Panc1 (cell line): ENCODE results near the gene RPL19. TPM values are rescaled to one million over a fixed set of nuclear protein-coding genes. Genes with fewer than 3 reads are reported as not detected.

ENCODE experiments used
- ATAC-seq: fragments of 200-7000 bp; cut with Tn5 transposase; 2 replicates; pipeline ENCODE4 v1.9.1; 2020; ENCODE audit warnings: mild to moderate bottlenecking, moderate library complexity
- BruUV-seq: library from RNA; stranded (reverse); fragments of 400-500 nt; replicated peaks from 2 replicates; lab custom pipeline; 2021; lab: Mats Ljungman, UMichigan
- CTCF ChIA-PET: fragments of 300-600 bp; sonication (Branson Sonifier 250); formaldehyde crosslinking; loops from one replicate; lab custom pipeline; 2022; ENCODE audit warnings: antibody characterized with exemption; lab: Charles Lee
- POLR2A ChIA-PET: fragments of 300-600 bp; sonication (Branson Sonifier 250); formaldehyde crosslinking; loops from one replicate; lab custom pipeline; 2022; ENCODE audit warnings: antibody characterized with exemption; lab: Charles Lee
- DNase-seq: peaks from one replicate; pipeline ENCODE4 v3.0.0-alpha.2; 2010; ENCODE audit warnings: low read depth, low spot score
- H3K27ac ChIP-seq: 2 replicates; pipeline ENCODE4 v1.5.1; 2011; ENCODE audit warnings: mild to moderate bottlenecking, low read length, inconsistent platforms
- H3K27me3 ChIP-seq: fragments of 200-500 bp; sonication (Bioruptor generic); 2 replicates; pipeline ENCODE4 v1.6.0; 2014; ENCODE audit warnings: low read length, inconsistent platforms; ENCODE audit not compliant: control insufficient read depth, insufficient read depth
- H3K36me3 ChIP-seq: fragments of 200-500 bp; sonication (Bioruptor generic); 2 replicates; pipeline ENCODE4 v1.5.1; 2014; ENCODE audit warnings: inconsistent platforms, mild to moderate bottlenecking, low read length, moderate library complexity; ENCODE audit not compliant: control insufficient read depth, insufficient read depth
- H3K4me1 ChIP-seq: 2 replicates; pipeline ENCODE4 v1.5.1; 2011; ENCODE audit warnings: inconsistent platforms, mild to moderate bottlenecking, low read length, moderate library complexity; ENCODE audit not compliant: control insufficient read depth, insufficient read depth
- H3K4me3 ChIP-seq, 2 experiments: 2 replicates each; pipeline ENCODE4 v1.5.1; 2011 to 2012; ENCODE audit warnings: low read depth in 2 of 2, low read length in 2 of 2, mild to moderate bottlenecking in 2 of 2, inconsistent platforms in 1 of 2, moderate library complexity in 1 of 2
- H3K9me3 ChIP-seq: fragments of 200-500 bp; sonication (Bioruptor generic); 2 replicates; pipeline ENCODE4 v1.5.1; 2014; ENCODE audit warnings: low read depth, mild to moderate bottlenecking, inconsistent platforms, low read length, moderate library complexity; ENCODE audit not compliant: control insufficient read depth, insufficient read depth
- CTCF ChIP-seq: fragments of 450-650 bp; IDR thresholded peaks from 2 replicates; pipeline ENCODE4 v1.5.1; 2017; ENCODE audit warnings: mild to moderate bottlenecking
- POLR2AphosphoS5 ChIP-seq: IDR thresholded peaks from 2 replicates; pipeline ENCODE4 v1.6.1; 2012; ENCODE audit warnings: mild to moderate bottlenecking, low read depth, low read length, moderate library complexity
- REST ChIP-seq, 2 experiments: IDR thresholded peaks; 2 replicates each; pipeline ENCODE4 v1.6.1; 2011 to 2012; ENCODE audit warnings: low read depth in 2 of 2, control low read depth in 1 of 2, low read length in 1 of 2, mild to moderate bottlenecking in 1 of 2, moderate library complexity in 1 of 2; ENCODE audit not compliant: insufficient read depth in 1 of 2
- SIN3A ChIP-seq: IDR thresholded peaks from 2 replicates; pipeline ENCODE4 v1.6.1; 2012; ENCODE audit warnings: low read depth, mild to moderate bottlenecking, low read length, moderate library complexity, borderline replicate concordance; ENCODE audit not compliant: insufficient read depth
- TCF7L2 ChIP-seq: IDR thresholded peaks from 2 replicates; pipeline ENCODE4 v1.6.1; 2011; ENCODE audit warnings: mild to moderate bottlenecking, low read depth, low read length, inconsistent platforms
- in situ Hi-C: cut with HindIII; loops from 2 replicates; pipeline ENCODE4 v1.10.0; 2016; ENCODE audit warnings: low sequenced_read_pairs, low pct_unique_long_range_greater_than_20kb
- intact Hi-C: fragments of 100-400 bp; cut with micrococcal nuclease; formaldehyde crosslinking; loops from one replicate; pipeline ENCODE4 v1.10.0; 2022; ENCODE audit not compliant: unreplicated experiment
- total RNA-seq: library from RNA; stranded (reverse); gene quantifications from one replicate; pipeline ENCODE4 v1.2.1, GENCODE V29; 2021; ENCODE audit not compliant: unreplicated experiment

The RPL19 gene
- total RNA-seq, 1 experiment from 2014 or later: 971 TPM

DNA sequence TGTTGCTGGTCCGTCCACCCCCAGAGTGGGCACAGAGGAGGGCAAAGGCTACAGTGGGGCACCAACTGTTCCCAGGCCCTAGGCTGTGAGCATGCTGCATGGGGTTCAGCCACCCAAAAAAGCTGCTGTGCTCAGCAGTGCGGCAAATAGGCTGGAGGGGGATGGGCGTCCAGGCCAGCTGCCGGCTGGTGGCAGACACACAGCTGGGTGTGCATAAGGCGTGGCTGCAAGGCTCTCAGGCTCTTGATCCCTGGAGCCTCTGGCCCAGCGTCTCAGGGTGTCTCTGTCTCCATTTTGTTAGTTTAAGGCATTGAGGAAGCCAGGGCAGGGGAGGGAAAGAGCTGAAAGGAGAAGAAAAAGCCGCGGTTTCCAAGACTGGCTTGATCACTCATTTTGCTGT is 8.8 kb downstream of the RPL19 start:
- ChIA-PET CTCF (interaction anchor here (0.5 kb wide), 1 partner anchor 233 kb away, joined by 4 read pairs; no protein-coding TSS in a partner anchor), POLR2A (no interaction called here)
- intact Hi-C loops (no loop called here), in situ Hi-C loops (no loop called here)
- no peak overlapping the region for H3K27ac ChIP-seq
- no TSS peak for BruUV-seq
- H3K27me3 ChIP-seq: no peaks in the 10 kb centered on the region
- H3K9me3 ChIP-seq: no peaks in the 10 kb centered on the region
- H3K36me3 ChIP-seq: no peaks in the 10 kb centered on the region
- H3K4me1 ChIP-seq: peaks cover 5% of the 10 kb centered on the region; the same call in 1 of the 2 replicates
- no peak overlapping the region for H3K4me3 ChIP-seq
- DNase-seq (no peak), ATAC-seq (no peak; the same call in 1 of the 2 replicates)
- TF ChIP-seq REST (IDR thresholded peaks at IDR 0.05; ENCODE audit: insufficient read depth in 1 of 2, low read depth in 2 of 2, low read length in 1 of 2): no peak
- TF ChIP-seq TCF7L2: no peak
- TF ChIP-seq POLR2AphosphoS5: no peak

DNA sequence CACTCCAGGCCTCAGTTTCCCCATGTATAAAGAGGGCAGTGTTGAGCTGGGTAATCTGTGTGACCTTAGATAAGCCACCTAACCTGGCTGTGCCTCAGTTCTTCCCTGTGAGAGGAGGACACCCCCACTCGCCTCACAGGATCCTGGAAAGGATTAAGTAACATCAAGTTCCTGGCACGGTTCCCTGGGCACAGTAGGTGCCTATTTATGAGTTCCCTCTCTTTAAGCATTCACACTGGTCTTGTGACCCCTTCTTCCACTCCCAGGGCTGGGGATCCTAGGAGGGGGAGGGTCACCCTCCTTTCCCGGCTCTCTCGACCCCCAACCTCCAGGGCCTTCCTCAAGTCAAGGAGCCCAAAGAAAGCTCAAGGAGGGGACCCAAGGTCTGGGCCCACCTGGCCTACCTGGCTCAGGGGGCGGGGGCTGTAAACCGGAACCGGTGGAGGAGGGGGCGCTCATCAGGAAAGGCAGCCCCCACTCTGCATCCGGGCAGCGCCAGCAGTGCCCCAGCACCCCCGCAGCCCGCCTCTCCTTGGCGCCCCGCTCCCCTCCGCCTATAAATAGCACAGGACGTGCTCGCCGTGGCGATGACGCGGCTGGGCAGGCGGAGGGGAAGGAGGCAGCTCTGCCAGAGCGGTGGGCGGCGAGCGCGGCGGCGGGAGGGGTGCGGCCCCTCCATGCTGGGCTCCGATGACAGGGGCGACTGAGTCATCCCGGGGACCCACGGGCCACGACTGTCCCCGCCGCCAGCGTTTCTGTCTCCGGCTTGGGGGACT is 9.4 kb downstream of the RPL19 start:
- no peak overlapping the region for H3K27ac ChIP-seq
- no peak for TF ChIP-seq REST (IDR thresholded peaks at IDR 0.05; ENCODE audit: insufficient read depth in 1 of 2, low read depth in 2 of 2, low read length in 1 of 2)
- no peak for TF ChIP-seq SIN3A
- TF ChIP-seq CTCF: no peak
- TF ChIP-seq POLR2AphosphoS5: no peak
- no peak for TF ChIP-seq TCF7L2
- intact Hi-C loops (no loop called here), in situ Hi-C loops (no loop called here)
- no peaks in the 10 kb centered on the region for H3K27me3 ChIP-seq
- ChIA-PET POLR2A (no interaction called here), CTCF (interaction anchor here (0.5 kb wide), 1 partner anchor 233 kb away, joined by 4 read pairs; no protein-coding TSS in a partner anchor)
- ATAC-seq: no peak
- H3K4me1 ChIP-seq: peaks cover 5% of the 10 kb centered on the region; the same call in 1 of the 2 replicates
- no peaks in the 10 kb centered on the region for H3K9me3 ChIP-seq
- no peaks in the 10 kb centered on the region for H3K36me3 ChIP-seq
- peak overlapping the region in 1 of 2 experiments; percentile 1; a peak in 1 of 4 replicates for H3K4me3 ChIP-seq
- DNase-seq: no peak
- BruUV-seq: no TSS peak
